ENCODE results near the gene NTRK1. TPM values are rescaled to one million over a fixed set of nuclear protein-coding genes. Genes with fewer than 3 reads are reported as not detected.

The NTRK1 gene
- total RNA-seq, 1 donor from 2014 or later = not detected

DNA sequence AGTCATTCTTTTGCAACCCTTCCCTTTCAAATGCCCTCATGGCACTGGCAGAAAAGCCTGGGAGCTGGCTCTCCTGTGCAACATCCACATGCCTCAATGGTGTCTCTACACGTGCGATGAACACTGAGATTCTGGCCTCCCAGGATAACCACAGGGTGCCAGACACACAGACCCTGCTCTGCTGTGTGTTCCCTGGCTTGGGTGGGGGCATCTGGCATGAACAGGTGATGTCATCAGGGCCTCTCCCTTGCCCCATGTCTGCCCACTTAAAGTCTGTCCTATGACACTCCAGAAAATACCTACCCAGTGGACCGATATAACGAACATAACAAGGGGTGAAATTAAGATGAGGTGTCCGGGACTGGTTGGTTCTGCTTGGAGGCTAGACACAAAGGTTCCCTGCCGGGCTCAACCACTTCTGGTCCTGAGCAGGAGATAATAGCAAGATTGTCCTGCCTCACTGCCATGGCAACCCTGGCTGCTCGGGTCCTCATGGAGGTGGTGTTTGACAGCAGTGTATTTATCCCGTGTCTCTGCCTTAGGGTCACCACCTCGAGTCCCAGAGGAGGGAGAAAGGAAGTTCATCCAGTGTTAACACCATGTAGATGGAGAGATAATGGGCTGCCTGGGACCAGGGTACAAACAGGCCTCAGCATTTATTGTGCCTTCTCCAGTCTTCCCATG, 21.1 kb upstream of the NTRK1 start:
- TF ChIP-seq, protein P1, sequence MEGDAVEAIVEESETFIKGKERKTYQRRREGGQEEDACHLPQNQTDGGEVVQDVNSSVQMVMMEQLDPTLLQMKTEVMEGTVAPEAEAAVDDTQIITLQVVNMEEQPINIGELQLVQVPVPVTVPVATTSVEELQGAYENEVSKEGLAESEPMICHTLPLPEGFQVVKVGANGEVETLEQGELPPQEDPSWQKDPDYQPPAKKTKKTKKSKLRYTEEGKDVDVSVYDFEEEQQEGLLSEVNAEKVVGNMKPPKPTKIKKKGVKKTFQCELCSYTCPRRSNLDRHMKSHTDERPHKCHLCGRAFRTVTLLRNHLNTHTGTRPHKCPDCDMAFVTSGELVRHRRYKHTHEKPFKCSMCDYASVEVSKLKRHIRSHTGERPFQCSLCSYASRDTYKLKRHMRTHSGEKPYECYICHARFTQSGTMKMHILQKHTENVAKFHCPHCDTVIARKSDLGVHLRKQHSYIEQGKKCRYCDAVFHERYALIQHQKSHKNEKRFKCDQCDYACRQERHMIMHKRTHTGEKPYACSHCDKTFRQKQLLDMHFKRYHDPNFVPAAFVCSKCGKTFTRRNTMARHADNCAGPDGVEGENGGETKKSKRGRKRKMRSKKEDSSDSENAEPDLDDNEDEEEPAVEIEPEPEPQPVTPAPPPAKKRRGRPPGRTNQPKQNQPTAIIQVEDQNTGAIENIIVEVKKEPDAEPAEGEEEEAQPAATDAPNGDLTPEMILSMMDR (IDR thresholded peaks at IDR 0.05) = no peak
- H3K36me3 Mint-ChIP-seq (ENCODE audit: low read depth) = peaks cover 2% of the 10 kb centered on the region
- no peak overlapping the region for H3K4me3 Mint-ChIP-seq (ENCODE audit: unreplicated experiment)
- H3K27me3 Mint-ChIP-seq (ENCODE audit: low read depth) = peaks cover 59% of the 10 kb centered on the region
- DNase-seq (ENCODE audit: low spot score) = peak; percentile 72
- H3K4me1 Mint-ChIP-seq (ENCODE audit: low read depth) = no peaks in the 10 kb centered on the region
- no peaks in the 10 kb centered on the region for H3K9me3 Mint-ChIP-seq (ENCODE audit: low read depth)
- no peak overlapping the region for H3K27ac Mint-ChIP-seq (ENCODE audit: unreplicated experiment)

DNA sequence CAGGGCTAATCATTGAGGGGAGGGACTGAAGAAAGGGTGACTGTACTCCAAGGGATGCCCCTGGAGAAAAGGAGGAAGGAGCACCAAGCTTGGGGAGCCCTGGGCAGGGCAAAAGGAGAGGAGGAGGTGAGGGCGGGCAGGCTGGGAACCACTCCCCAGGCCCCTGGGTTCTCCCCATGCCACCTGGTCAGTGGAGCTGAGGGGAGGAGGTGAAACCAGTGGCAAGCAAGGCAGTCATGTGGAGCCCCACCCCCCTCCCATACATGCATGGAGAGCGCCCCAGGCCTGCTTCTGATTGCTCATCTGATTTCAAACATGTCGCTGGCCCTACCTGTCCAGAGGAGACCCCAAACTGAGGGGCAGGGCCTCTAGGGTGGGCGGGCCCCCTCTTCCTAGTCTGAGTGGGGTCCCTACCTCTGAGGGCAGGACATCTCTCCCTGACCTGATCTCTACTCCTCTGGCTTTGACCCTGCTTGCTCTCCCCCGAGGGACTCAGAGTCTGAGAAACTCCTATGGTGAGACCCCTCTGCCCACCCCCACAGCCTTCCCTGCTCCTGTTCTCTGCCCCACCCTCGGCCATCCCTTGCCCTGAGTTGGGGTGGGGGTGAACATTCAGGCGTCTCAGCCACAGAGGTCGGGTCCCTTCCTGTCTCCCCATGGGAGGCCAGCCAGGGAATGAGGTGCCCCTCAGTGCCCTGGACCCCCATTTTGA, 20.3 kb upstream of the NTRK1 start:
- Mint-ChIP-seq H3K9me3 (ENCODE audit: low read depth) (no peaks in the 10 kb centered on the region), H3K4me3 (ENCODE audit: unreplicated experiment) (no peak overlapping the region), H3K4me1 (ENCODE audit: low read depth) (no peaks in the 10 kb centered on the region), H3K36me3 (ENCODE audit: low read depth) (peaks cover 2% of the 10 kb centered on the region), H3K27me3 (ENCODE audit: low read depth) (peaks cover 52% of the 10 kb centered on the region), H3K27ac (ENCODE audit: unreplicated experiment) (no peak overlapping the region)
- DNase-seq (ENCODE audit: low spot score) = peak; percentile 63
- TF ChIP-seq, protein P1 (IDR thresholded peaks at IDR 0.05) = no peak

DNA sequence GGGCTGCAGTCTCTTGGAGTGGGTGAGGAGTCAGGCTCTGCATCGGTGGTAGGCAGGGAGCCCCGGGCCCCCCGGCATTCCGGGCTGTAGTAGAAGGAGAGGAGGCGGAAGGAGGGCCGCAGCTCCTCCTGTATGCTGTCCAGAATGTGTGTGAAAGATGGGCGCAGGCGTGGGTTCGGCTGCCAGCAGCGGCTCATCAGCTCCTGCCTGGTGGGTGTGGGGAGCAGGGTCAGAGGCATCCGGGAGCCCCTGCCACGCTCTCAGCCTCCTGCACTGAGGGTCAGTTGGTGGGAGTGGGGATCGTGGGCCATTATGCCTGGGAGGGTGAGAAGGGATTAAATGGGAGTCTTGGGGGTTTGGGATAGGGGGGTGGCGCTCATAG, 19.8 kb upstream of the NTRK1 start:
- peak; percentile 77 for DNase-seq (ENCODE audit: low spot score)
- H3K27me3 Mint-ChIP-seq (ENCODE audit: low read depth) = peaks cover 51% of the 10 kb centered on the region
- TF ChIP-seq, protein P1 (IDR thresholded peaks at IDR 0.05) = no peak
- no peak overlapping the region for H3K27ac Mint-ChIP-seq (ENCODE audit: unreplicated experiment)
- H3K36me3 Mint-ChIP-seq (ENCODE audit: low read depth) = peaks cover 2% of the 10 kb centered on the region
- no peaks in the 10 kb centered on the region for H3K9me3 Mint-ChIP-seq (ENCODE audit: low read depth)
- peaks cover 3% of the 10 kb centered on the region for H3K4me1 Mint-ChIP-seq (ENCODE audit: low read depth)
- H3K4me3 Mint-ChIP-seq (ENCODE audit: unreplicated experiment) = no peak overlapping the region

DNA sequence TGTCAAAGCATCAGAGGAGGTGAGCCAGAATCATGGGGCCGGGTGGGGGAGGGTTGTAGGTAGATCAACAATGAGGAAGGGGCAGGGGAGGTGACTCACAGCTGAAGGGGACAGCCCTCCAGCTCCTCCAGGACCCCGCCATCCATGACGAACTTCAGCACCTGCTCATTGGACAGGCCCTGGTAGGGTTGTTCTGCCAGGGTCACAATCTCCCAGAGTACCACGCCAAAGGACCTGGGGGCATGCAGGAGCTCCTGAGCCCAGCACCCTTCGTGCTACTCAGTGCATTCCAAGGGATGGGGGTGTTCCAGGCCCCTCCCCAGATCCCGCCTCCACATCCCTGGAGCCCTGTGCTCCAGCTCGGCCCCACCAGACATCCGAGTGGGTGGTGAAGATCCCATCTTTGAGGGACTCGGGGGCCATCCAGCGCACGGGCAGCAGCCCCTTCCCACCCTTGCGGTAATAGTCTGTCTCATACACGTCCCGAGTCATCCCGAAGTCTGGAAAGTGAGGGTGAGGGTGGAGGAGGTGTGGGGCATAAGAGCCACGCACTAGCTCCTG, 19.3 kb upstream of the NTRK1 start:
- TF ChIP-seq, protein P1 (IDR thresholded peaks at IDR 0.05) = no peak
- Mint-ChIP-seq H3K4me1 (ENCODE audit: low read depth) (peaks cover 3% of the 10 kb centered on the region), H3K27me3 (ENCODE audit: low read depth) (peaks cover 51% of the 10 kb centered on the region)

DNA sequence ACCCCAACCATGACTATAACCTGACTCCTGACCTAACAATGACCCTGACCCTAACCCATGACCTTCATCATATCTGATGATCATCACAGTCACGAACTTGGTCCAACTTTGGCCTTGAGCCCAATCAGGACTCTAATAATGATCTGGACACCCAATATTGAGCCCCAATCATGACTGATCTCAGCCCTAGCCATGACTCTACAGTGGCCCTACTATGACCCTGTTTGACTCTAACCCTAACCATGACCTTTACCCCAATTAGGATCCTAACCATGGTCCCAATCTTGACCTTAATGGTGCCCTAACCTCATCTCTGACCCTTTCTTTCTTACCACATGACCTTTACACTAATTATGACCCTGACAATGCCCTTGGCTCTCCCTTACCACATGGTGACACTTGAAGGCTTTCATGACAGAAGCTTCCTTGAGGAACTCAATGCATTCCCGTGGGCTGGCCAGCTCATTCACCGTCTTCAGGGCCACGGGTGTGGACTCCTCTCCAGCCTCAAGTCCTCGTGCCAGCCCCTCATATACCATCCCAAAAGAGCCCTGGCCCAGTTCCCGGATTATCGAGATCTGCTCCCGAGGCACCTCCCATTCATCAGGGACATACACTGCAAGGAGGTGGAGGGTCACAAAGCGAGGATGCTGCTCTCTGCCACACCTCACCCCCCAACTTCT, 17.9 kb upstream of the NTRK1 start:
- DNase-seq (ENCODE audit: low spot score) = peak; percentile 72
- Mint-ChIP-seq H3K4me3 (ENCODE audit: unreplicated experiment) (no peak overlapping the region), H3K27me3 (ENCODE audit: low read depth) (peaks cover 51% of the 10 kb centered on the region), H3K4me1 (ENCODE audit: low read depth) (peaks cover 3% of the 10 kb centered on the region), H3K36me3 (ENCODE audit: low read depth) (peaks cover 2% of the 10 kb centered on the region), H3K27ac (ENCODE audit: unreplicated experiment) (no peak overlapping the region), H3K9me3 (ENCODE audit: low read depth) (no peaks in the 10 kb centered on the region)
- TF ChIP-seq, protein P1 (IDR thresholded peaks at IDR 0.05) = no peak

More for the DNA sequence above, 19.3 kb upstream of the NTRK1 start:
- H3K36me3 Mint-ChIP-seq (ENCODE audit: low read depth) = peaks cover 2% of the 10 kb centered on the region
- DNase-seq (ENCODE audit: low spot score) = peak; percentile 76
- H3K27ac Mint-ChIP-seq (ENCODE audit: unreplicated experiment) = no peak overlapping the region
- H3K9me3 Mint-ChIP-seq (ENCODE audit: low read depth) = no peaks in the 10 kb centered on the region
- H3K4me3 Mint-ChIP-seq (ENCODE audit: unreplicated experiment) = no peak overlapping the region

All from chondrocyte (in vitro differentiated cells).